OCI-LY3 (cell line): ENCODE measurements around the gene ZNF440.
"Not testable (repeated sequence)": the region's sequence is repeated elsewhere in the genome, so short reads cannot be mapped to it uniquely, and the experiment has no call there.

Experiments used
- EZH2phosphoT487 ChIP-seq: fragments of 200-600 bp; shearing (Covaris generic); IDR thresholded peaks from 2 replicates; pipeline ENCODE4 v1.6.1; 2018; ENCODE audit warnings: antibody characterized with exemption, mixed run types, low read depth
- TF ChIP-seq, protein P1 (sequence below): fragments of 200-600, 300-600 bp; sonication (generic); IDR thresholded peaks from 2 replicates; pipeline ENCODE4 v1.5.1; 2014; ENCODE audit warnings: antibody characterized with exemption, low read length, low read depth

DNA sequence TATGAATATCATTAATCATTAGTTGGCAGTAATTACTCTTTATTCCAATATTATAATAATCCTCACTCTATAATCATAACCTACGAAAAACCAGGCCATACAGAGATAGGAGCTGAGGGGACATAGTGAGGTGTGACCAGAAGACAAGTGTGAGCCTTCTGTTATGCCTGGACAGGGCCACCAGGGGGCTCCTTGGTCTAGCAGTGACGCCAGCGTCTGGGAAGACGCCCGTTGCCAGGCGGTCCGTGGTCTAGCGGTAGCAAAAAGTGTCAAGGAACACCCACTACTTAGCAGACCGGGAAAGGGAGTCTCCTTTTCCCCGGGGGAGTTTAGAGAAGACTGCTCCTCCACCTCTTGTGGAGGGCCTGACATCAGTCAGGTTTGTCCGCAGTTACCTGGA is 42.6 kb upstream of the ZNF440 start:
- TF ChIP-seq, protein P1, sequence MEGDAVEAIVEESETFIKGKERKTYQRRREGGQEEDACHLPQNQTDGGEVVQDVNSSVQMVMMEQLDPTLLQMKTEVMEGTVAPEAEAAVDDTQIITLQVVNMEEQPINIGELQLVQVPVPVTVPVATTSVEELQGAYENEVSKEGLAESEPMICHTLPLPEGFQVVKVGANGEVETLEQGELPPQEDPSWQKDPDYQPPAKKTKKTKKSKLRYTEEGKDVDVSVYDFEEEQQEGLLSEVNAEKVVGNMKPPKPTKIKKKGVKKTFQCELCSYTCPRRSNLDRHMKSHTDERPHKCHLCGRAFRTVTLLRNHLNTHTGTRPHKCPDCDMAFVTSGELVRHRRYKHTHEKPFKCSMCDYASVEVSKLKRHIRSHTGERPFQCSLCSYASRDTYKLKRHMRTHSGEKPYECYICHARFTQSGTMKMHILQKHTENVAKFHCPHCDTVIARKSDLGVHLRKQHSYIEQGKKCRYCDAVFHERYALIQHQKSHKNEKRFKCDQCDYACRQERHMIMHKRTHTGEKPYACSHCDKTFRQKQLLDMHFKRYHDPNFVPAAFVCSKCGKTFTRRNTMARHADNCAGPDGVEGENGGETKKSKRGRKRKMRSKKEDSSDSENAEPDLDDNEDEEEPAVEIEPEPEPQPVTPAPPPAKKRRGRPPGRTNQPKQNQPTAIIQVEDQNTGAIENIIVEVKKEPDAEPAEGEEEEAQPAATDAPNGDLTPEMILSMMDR, result not testable (repeated sequence)
- TF ChIP-seq EZH2phosphoT487, result not testable (repeated sequence)
